ENCODE results near the gene CMSS1.

DNA sequence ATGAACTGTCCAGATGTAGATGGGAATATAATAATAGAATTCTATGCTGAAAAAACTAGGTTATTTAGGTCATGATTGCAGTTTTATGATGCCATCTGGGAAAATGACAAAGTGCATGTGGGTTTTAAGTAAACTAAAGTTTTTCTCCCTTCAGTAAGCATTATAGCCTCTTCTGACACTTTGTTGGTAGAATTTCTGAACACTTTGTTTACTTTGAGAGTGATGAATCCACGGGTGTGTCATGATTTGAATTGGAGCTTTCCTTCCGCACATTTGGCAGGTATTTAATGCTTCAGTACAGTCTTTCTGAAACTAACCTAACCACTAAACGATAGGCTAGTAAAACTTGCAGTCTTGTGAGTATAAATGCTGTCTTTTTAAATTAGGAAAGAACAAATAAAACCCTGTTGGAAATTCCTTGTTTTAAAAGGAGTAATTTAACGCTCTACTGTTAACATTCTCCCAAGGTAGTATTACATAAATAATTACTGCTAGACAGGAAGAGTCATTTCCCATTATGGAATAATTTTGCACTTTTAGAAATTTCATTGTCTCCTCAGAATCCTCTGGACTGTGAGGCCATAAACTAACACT lies 289.7 kb downstream of the CMSS1 start:
- no peak for TF ChIP-seq POLR2AphosphoS5 (IDR thresholded peaks at IDR 0.05; ENCODE audit: low read depth, low read length)
- TF ChIP-seq TAF1 (IDR thresholded peaks at IDR 0.05; ENCODE audit: borderline replicate concordance, insufficient read depth, low read length) = no peak
